IPS-20b (cell line): ENCODE measurements around the gene ADAM12.

Experiments used
- H3K27ac ChIP-seq: one replicate; pipeline ENCODE4 v1.5.1; 2013; ENCODE audit warnings: low read length
- H3K27me3 ChIP-seq: 2 replicates; pipeline ENCODE4 v1.6.1; 2013; ENCODE audit warnings: mild to moderate bottlenecking, low read length, inconsistent platforms; ENCODE audit not compliant: insufficient read depth
- H3K36me3 ChIP-seq: 2 replicates; pipeline ENCODE4 v1.6.1; 2013; ENCODE audit warnings: low read depth, mild to moderate bottlenecking, inconsistent platforms, low read length, moderate library complexity; ENCODE audit not compliant: insufficient read depth
- H3K4me1 ChIP-seq: 2 replicates; pipeline ENCODE4 v1.6.1; 2013; ENCODE audit warnings: mild to moderate bottlenecking, control low read depth, inconsistent platforms, low read length, moderate library complexity; ENCODE audit not compliant: insufficient read depth
- H3K4me3 ChIP-seq: 2 replicates; pipeline ENCODE4 v1.5.1; 2013; ENCODE audit warnings: mild to moderate bottlenecking, low read length, inconsistent platforms
- H3K9ac ChIP-seq: 2 replicates; pipeline ENCODE4 v1.6.1; 2013; ENCODE audit warnings: low read depth, mild to moderate bottlenecking, inconsistent platforms, low read length, moderate library complexity
- H3K9me3 ChIP-seq: 2 replicates; pipeline ENCODE4 v1.6.1; 2013; ENCODE audit warnings: mild to moderate bottlenecking, low read depth, low read length, inconsistent platforms; ENCODE audit not compliant: insufficient read depth

Gene ADAM12

GRCh38 chr10:126422567-126422966, 34.3 kb upstream of the ADAM12 start:
- no peaks in the 10 kb centered on the region for H3K36me3 ChIP-seq
- H3K4me1 ChIP-seq = no peaks in the 10 kb centered on the region
- H3K9me3 ChIP-seq = peaks cover 8% of the 10 kb centered on the region
- H3K27me3 ChIP-seq = no peaks in the 10 kb centered on the region
- H3K9ac ChIP-seq = no peak overlapping the region
- H3K4me3 ChIP-seq = no peak overlapping the region
- no peak overlapping the region for H3K27ac ChIP-seq

GRCh38 chr10:126421756-126422256, 33.5 kb upstream of the ADAM12 start:
- H3K9ac ChIP-seq = no peak overlapping the region
- H3K36me3 ChIP-seq = no peaks in the 10 kb centered on the region
- no peak overlapping the region for H3K4me3 ChIP-seq
- no peak overlapping the region for H3K27ac ChIP-seq
- peaks cover 8% of the 10 kb centered on the region for H3K9me3 ChIP-seq
- H3K4me1 ChIP-seq = no peaks in the 10 kb centered on the region
- H3K27me3 ChIP-seq = no peaks in the 10 kb centered on the region

- Histone ChIP-seq H3K4me1 (no peaks in the 10 kb centered on the region), H3K27me3 (no peaks in the 10 kb centered on the region), H3K27ac (no peak overlapping the region), H3K36me3 (no peaks in the 10 kb centered on the region), H3K4me3 (no peak overlapping the region), H3K9ac (no peak overlapping the region), H3K9me3 (peaks cover 8% of the 10 kb centered on the region)
Measured at GRCh38 chr10:126420567-126421300, 32.5 kb upstream of the ADAM12 start.

GRCh38 chr10:126417220-126417825, 29.0 kb upstream of the ADAM12 start:
- Histone ChIP-seq H3K36me3 (no peaks in the 10 kb centered on the region), H3K4me1 (no peaks in the 10 kb centered on the region), H3K9ac (no peak overlapping the region), H3K4me3 (no peak overlapping the region), H3K9me3 (no peaks in the 10 kb centered on the region), H3K27me3 (no peaks in the 10 kb centered on the region), H3K27ac (no peak overlapping the region)

GRCh38 chr10:126409821-126410220, 21.5 kb upstream of the ADAM12 start:
- 0 out of 2 replicates have a peak, but pooled peaks cover 4% of the 10 kb centered on the region for H3K4me1 ChIP-seq
- no peak overlapping the region for H3K27ac ChIP-seq
- no peaks in the 10 kb centered on the region for H3K36me3 ChIP-seq
- H3K27me3 ChIP-seq = no peaks in the 10 kb centered on the region
- no peak overlapping the region for H3K9ac ChIP-seq
- no peaks in the 10 kb centered on the region for H3K9me3 ChIP-seq
- H3K4me3 ChIP-seq = no peak overlapping the region

- Histone ChIP-seq H3K36me3 (no peaks in the 10 kb centered on the region), H3K27ac (no peak overlapping the region)
Measured at GRCh38 chr10:126408953-126409641, 20.8 kb upstream of the ADAM12 start.

GRCh38 chr10:126407831-126408230, 19.6 kb upstream of the ADAM12 start:
- no peak overlapping the region for H3K9ac ChIP-seq
- H3K27ac ChIP-seq = no peak overlapping the region
- H3K36me3 ChIP-seq = no peaks in the 10 kb centered on the region
- 0 out of 2 replicates have a peak, but pooled peaks cover 4% of the 10 kb centered on the region for H3K4me1 ChIP-seq
- no peak overlapping the region for H3K4me3 ChIP-seq
- no peaks in the 10 kb centered on the region for H3K27me3 ChIP-seq
- no peaks in the 10 kb centered on the region for H3K9me3 ChIP-seq

More at GRCh38 chr10:126408953-126409641, 20.8 kb upstream of the ADAM12 start:
- Histone ChIP-seq H3K4me3 (no peak overlapping the region), H3K4me1 (0 out of 2 replicates have a peak, but pooled peaks cover 4% of the 10 kb centered on the region), H3K9ac (no peak overlapping the region), H3K9me3 (no peaks in the 10 kb centered on the region), H3K27me3 (no peaks in the 10 kb centered on the region)

- no peak overlapping the region for H3K27ac ChIP-seq
- no peaks in the 10 kb centered on the region for H3K27me3 ChIP-seq
- no peaks in the 10 kb centered on the region for H3K36me3 ChIP-seq
- no peak overlapping the region for H3K4me3 ChIP-seq
- H3K4me1 ChIP-seq = 0 out of 2 replicates have a peak, but pooled peaks cover 4% of the 10 kb centered on the region
- H3K9ac ChIP-seq = no peak overlapping the region
- no peaks in the 10 kb centered on the region for H3K9me3 ChIP-seq
Measured at GRCh38 chr10:126405239-126405775, 17.0 kb upstream of the ADAM12 start.

GRCh38 chr10:126402721-126403695, 14.7 kb upstream of the ADAM12 start:
- H3K4me1 ChIP-seq = no peaks in the 10 kb centered on the region
- H3K4me3 ChIP-seq = no peak overlapping the region
- H3K27me3 ChIP-seq = no peaks in the 10 kb centered on the region
- no peak overlapping the region for H3K27ac ChIP-seq
- no peaks in the 10 kb centered on the region for H3K36me3 ChIP-seq
- H3K9ac ChIP-seq = no peak overlapping the region
- H3K9me3 ChIP-seq = no peaks in the 10 kb centered on the region

GRCh38 chr10:126400641-126401040, 12.4 kb upstream of the ADAM12 start:
- Histone ChIP-seq H3K27ac (no peak overlapping the region), H3K9ac (no peak overlapping the region), H3K36me3 (no peaks in the 10 kb centered on the region), H3K4me3 (no peak overlapping the region), H3K9me3 (no peaks in the 10 kb centered on the region), H3K4me1 (no peaks in the 10 kb centered on the region), H3K27me3 (no peaks in the 10 kb centered on the region)

GRCh38 chr10:126398924-126399323, 10.6 kb upstream of the ADAM12 start:
- no peaks in the 10 kb centered on the region for H3K9me3 ChIP-seq
- H3K4me3 ChIP-seq = no peak overlapping the region
- H3K27me3 ChIP-seq = no peaks in the 10 kb centered on the region
- H3K9ac ChIP-seq = no peak overlapping the region
- no peaks in the 10 kb centered on the region for H3K36me3 ChIP-seq
- no peaks in the 10 kb centered on the region for H3K4me1 ChIP-seq
- H3K27ac ChIP-seq = no peak overlapping the region
